ENCODE results near the gene BCR. TPM values are rescaled to one million over a fixed set of nuclear protein-coding genes. Genes with fewer than 3 reads are reported as not detected.

The BCR gene
- total RNA-seq, 2 experiments from 2014 or later = 20.6 to 40.2 TPM

GRCh38 chr22:23287136-23288095 is 107.1 kb downstream of the BCR start:
- CTCF ChIA-PET = interaction anchor here (1.5 to 12.3 kb wide), 2 partner anchors 110 to 143 kb away, joined by 3 to 300 read pairs; partner anchors contain the start of genes BCR and RAB36
- Mint-ChIP-seq H3K27ac (no peak overlapping the region), H3K9me3 (ENCODE audit: low read depth) (no peaks in the 10 kb centered on the region), H3K4me1 (no peaks in the 10 kb centered on the region), H3K4me3 (no peak overlapping the region), H3K27me3 (no peaks in the 10 kb centered on the region), H3K36me3 (peaks cover 5% of the 10 kb centered on the region)
- DNase-seq (no peak), ATAC-seq (no peak)

GRCh38 chr22:23288301-23289129 is 108.2 kb downstream of the BCR start:
- CTCF ChIA-PET = interaction anchor here (2.5 to 12.3 kb wide), 3 partner anchors 108 to 113 kb away, joined by 17 to 300 read pairs (median 60); partner anchors contain the start of gene BCR
- H3K9me3 Mint-ChIP-seq (ENCODE audit: low read depth) = no peaks in the 10 kb centered on the region
- no peak overlapping the region for H3K4me3 Mint-ChIP-seq
- no peaks in the 10 kb centered on the region for H3K4me1 Mint-ChIP-seq
- no peak overlapping the region for H3K27ac Mint-ChIP-seq
- ATAC-seq = no peak
- H3K36me3 Mint-ChIP-seq = peaks cover 5% of the 10 kb centered on the region
- no peaks in the 10 kb centered on the region for H3K27me3 Mint-ChIP-seq
- no peak for DNase-seq

- H3K27ac Mint-ChIP-seq = no peak overlapping the region
- H3K4me1 Mint-ChIP-seq = no peaks in the 10 kb centered on the region
- no peaks in the 10 kb centered on the region for H3K27me3 Mint-ChIP-seq
- H3K36me3 Mint-ChIP-seq = peaks cover 5% of the 10 kb centered on the region
- no peaks in the 10 kb centered on the region for H3K9me3 Mint-ChIP-seq (ENCODE audit: low read depth)
- ATAC-seq (no peak), DNase-seq (no peak)
- CTCF ChIA-PET = interaction anchor here (0.7 to 2.6 kb wide), 9 partner anchors 11 to 201 kb away, joined by 3 to 60 read pairs (median 4); partner anchors contain the start of gene BCR
- no peak overlapping the region for H3K4me3 Mint-ChIP-seq
Observed at GRCh38 chr22:23289130-23289503, 108.8 kb downstream of the BCR start.

DNA sequence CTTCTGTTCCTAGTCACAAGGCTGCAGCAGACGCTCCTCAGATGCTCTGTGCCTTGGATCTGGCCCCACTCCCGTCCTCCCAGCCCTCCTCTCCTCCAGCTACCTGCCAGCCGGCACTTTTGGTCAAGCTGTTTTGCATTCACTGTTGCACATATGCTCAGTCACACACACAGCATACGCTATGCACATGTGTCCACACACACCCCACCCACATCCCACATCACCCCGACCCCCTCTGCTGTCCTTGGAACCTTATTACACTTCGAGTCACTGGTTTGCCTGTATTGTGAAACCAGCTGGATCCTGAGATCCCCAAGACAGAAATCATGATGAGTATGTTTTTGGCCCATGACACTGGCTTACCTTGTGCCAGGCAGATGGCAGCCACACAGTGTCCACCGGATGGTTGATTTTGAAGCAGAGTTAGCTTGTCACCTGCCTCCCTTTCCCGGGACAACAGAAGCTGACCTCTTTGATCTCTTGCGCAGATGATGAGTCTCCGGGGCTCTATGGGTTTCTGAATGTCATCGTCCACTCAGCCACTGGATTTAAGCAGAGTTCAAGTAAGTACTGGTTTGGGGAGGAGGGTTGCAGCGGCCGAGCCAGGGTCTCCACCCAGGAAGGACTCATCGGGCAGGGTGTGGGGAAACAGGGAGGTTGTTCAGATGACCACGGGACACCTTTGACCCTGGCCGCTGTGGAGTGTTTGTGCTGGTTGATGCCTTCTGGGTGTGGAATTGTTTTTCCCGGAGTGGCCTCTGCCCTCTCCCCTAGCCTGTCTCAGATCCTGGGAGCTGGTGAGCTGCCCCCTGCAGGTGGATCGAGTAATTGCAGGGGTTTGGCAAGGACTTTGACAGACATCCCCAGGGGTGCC is 109.8 kb downstream of the BCR start:
- CTCF ChIA-PET = interaction anchor here (0.7 to 2.6 kb wide), 25 partner anchors 8 to 576 kb away, joined by 3 to 60 read pairs (median 3); partner anchors contain the start of gene BCR
- Mint-ChIP-seq H3K4me1 (no peaks in the 10 kb centered on the region), H3K36me3 (peaks cover 5% of the 10 kb centered on the region), H3K9me3 (ENCODE audit: low read depth) (no peaks in the 10 kb centered on the region), H3K27ac (no peak overlapping the region), H3K4me3 (no peak overlapping the region), H3K27me3 (no peaks in the 10 kb centered on the region)
- peak; percentile 46 for ATAC-seq
- peak; percentile 63 for DNase-seq

DNA sequence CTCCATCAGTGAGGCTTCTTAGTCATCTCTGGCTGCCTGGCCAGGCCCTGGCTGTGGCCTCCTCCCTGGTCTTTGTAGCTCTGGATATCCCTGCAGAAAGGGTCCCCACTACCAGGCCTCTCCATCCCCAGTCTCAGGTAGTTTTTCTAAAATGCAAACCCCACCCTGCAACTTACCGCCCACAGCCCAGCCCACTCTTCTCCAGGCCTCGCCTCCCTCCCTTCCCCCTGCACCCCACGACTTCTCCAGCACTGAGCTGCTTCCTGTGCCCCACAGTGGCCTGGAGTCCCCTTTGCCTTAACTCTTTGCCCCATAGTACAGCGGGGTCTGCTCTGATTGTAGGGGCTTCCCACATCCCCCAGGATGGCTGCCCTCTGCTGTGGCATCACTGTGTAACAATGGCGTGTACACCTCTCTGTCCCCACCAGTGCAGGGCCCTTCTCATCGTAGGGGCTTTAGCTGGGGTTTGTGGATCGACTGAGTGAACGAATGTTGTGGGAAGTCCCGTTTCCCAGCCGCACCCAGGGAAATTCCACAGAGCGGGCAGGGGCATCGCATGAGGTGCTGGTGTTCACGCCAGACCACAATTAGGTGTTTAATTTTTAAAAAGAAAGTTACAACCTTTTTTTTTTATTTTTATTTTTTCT is 111.6 kb downstream of the BCR start:
- Mint-ChIP-seq H3K27ac (no peak overlapping the region), H3K9me3 (ENCODE audit: low read depth) (no peaks in the 10 kb centered on the region), H3K36me3 (peaks cover 5% of the 10 kb centered on the region), H3K27me3 (no peaks in the 10 kb centered on the region), H3K4me1 (no peaks in the 10 kb centered on the region), H3K4me3 (no peak overlapping the region)
- ATAC-seq (no peak), DNase-seq (no peak)
- CTCF ChIA-PET = interaction anchor here (0.7 to 1.3 kb wide), 2 partner anchors 49 to 120 kb away, joined by 3 read pairs; no protein-coding TSS in a partner anchor

GRCh38 chr22:23292453-23293350 is 112.4 kb downstream of the BCR start:
- no peaks in the 10 kb centered on the region for H3K9me3 Mint-ChIP-seq (ENCODE audit: low read depth)
- no peak overlapping the region for H3K27ac Mint-ChIP-seq
- H3K4me1 Mint-ChIP-seq = no peaks in the 10 kb centered on the region
- CTCF ChIA-PET = no interaction called here
- H3K27me3 Mint-ChIP-seq = no peaks in the 10 kb centered on the region
- peaks cover 5% of the 10 kb centered on the region for H3K36me3 Mint-ChIP-seq
- no peak overlapping the region for H3K4me3 Mint-ChIP-seq
- no peak for DNase-seq
- ATAC-seq = no peak

GRCh38 chr22:23293720-23294119 is 113.4 kb downstream of the BCR start:
- no peaks in the 10 kb centered on the region for H3K9me3 Mint-ChIP-seq (ENCODE audit: low read depth)
- no peaks in the 10 kb centered on the region for H3K4me1 Mint-ChIP-seq
- H3K4me3 Mint-ChIP-seq = no peak overlapping the region
- peaks cover 7% of the 10 kb centered on the region for H3K36me3 Mint-ChIP-seq
- CTCF ChIA-PET = no interaction called here
- no peak for DNase-seq
- H3K27me3 Mint-ChIP-seq = no peaks in the 10 kb centered on the region
- H3K27ac Mint-ChIP-seq = no peak overlapping the region
- ATAC-seq = no peak

GRCh38 chr22:23294221-23294620 is 113.9 kb downstream of the BCR start:
- Mint-ChIP-seq H3K4me1 (no peaks in the 10 kb centered on the region), H3K27ac (no peak overlapping the region), H3K27me3 (no peaks in the 10 kb centered on the region), H3K36me3 (peaks cover 7% of the 10 kb centered on the region), H3K9me3 (ENCODE audit: low read depth) (no peaks in the 10 kb centered on the region), H3K4me3 (no peak overlapping the region)
- ATAC-seq (no peak), DNase-seq (no peak)
- CTCF ChIA-PET = no interaction called here

DNA sequence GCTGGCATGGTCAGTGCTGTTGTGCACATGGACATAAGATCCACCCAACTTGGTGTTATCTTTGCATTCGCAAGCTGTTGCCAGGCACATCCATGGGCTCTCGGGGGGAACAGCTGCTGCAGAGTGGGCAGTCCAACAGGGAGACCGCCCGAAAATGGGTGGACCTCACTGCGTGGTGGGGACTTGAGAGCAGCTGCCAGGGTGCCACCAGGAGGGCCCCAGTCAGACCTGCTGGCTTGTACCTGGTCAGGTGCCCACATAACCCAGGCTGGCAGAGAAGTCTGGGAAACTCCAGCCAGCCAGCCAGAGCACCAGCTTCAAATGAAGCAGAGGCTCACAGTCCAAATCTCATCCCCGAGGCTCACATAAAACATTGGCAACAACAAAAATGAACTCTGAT is 120.2 kb downstream of the BCR start:
- Mint-ChIP-seq H3K36me3 (peaks cover 1% of the 10 kb centered on the region), H3K4me1 (no peaks in the 10 kb centered on the region), H3K9me3 (ENCODE audit: low read depth) (no peaks in the 10 kb centered on the region), H3K27ac (no peak overlapping the region), H3K4me3 (no peak overlapping the region), H3K27me3 (no peaks in the 10 kb centered on the region)
- CTCF ChIA-PET = no interaction called here
- DNase-seq (no peak), ATAC-seq (no peak)

- DNase-seq (no peak), ATAC-seq (no peak)
- Mint-ChIP-seq H3K27me3 (no peaks in the 10 kb centered on the region), H3K4me1 (no peaks in the 10 kb centered on the region), H3K27ac (no peak overlapping the region), H3K9me3 (ENCODE audit: low read depth) (no peaks in the 10 kb centered on the region), H3K4me3 (no peak overlapping the region), H3K36me3 (peaks cover 1% of the 10 kb centered on the region)
- CTCF ChIA-PET = no interaction called here
Observed at GRCh38 chr22:23301591-23301990, 121.3 kb downstream of the BCR start.

- ATAC-seq (no peak), DNase-seq (no peak)
- Mint-ChIP-seq H3K9me3 (ENCODE audit: low read depth) (no peaks in the 10 kb centered on the region), H3K27me3 (no peaks in the 10 kb centered on the region), H3K36me3 (peaks cover 1% of the 10 kb centered on the region), H3K4me1 (no peaks in the 10 kb centered on the region), H3K4me3 (no peak overlapping the region), H3K27ac (no peak overlapping the region)
- CTCF ChIA-PET = no interaction called here
Observed at GRCh38 chr22:23302171-23303002, 122.1 kb downstream of the BCR start.
